Cardiac fibroblast (primary cell): Measurements from ENCODE around the gene MFAP5.

ENCODE experiments used
- DNase-seq, 2 donors: peaks; one replicate each; pipeline versions ENCODE4 v3.0.0 to v3.0.0-alpha.2; 2010; ENCODE audit warnings: low read depth in 2 of 2
- H3K4me3 ChIP-seq, 2 donors: replicated peaks in 1 of 2; 1 replicate in 1 of 2; 2 replicates in 1 of 2; pipeline ENCODE4 v1.5.1; 2011; ENCODE audit warnings: low read depth in 2 of 2, low read length in 2 of 2, mild to moderate bottlenecking in 2 of 2, moderate library complexity in 1 of 2
- TF ChIP-seq, protein P1 (sequence below): IDR thresholded peaks from one replicate; pipeline ENCODE4 v1.5.1; 2011; ENCODE audit warnings: low read depth, mild to moderate bottlenecking, low read length, inconsistent platforms

Gene MFAP5

DNA sequence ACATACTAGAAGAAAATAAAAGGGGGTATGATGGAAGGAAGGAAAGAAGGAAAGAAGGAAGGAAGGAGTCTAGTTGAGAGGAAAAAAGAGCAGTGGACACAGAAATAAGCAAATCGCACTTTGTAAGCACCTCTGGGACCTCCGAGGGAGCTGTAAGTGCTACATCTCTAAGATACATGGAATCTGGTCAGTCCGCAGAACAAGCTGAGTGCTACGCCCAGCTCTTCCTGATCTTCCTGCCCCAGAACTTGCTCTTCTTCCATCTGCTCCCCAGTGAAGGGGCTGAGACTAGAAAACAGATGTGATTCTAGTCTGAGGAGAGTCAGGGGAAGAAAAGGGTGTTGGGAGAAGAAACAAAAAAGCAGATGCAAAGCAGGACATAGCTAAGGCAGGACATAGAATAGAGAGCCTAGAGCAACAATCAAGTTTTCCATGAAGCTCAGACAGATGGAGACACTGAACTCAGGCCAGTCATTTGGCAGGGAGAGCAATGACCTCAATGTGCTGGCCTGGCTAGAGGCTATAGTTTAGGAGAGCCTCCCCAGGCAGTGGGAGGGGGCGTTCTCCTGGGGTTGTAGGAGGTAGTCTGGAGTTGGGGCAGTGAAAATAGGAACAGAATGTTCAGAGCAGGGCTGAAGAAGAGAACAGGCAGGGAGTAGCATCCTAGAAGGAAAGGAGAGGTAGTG is 1.7 kb upstream of the MFAP5 start:
- peak in 1 of 2 donors; percentile 26 for DNase-seq
- no peak overlapping the region for H3K4me3 ChIP-seq
- TF ChIP-seq, protein P1, sequence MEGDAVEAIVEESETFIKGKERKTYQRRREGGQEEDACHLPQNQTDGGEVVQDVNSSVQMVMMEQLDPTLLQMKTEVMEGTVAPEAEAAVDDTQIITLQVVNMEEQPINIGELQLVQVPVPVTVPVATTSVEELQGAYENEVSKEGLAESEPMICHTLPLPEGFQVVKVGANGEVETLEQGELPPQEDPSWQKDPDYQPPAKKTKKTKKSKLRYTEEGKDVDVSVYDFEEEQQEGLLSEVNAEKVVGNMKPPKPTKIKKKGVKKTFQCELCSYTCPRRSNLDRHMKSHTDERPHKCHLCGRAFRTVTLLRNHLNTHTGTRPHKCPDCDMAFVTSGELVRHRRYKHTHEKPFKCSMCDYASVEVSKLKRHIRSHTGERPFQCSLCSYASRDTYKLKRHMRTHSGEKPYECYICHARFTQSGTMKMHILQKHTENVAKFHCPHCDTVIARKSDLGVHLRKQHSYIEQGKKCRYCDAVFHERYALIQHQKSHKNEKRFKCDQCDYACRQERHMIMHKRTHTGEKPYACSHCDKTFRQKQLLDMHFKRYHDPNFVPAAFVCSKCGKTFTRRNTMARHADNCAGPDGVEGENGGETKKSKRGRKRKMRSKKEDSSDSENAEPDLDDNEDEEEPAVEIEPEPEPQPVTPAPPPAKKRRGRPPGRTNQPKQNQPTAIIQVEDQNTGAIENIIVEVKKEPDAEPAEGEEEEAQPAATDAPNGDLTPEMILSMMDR, result no peak

DNA sequence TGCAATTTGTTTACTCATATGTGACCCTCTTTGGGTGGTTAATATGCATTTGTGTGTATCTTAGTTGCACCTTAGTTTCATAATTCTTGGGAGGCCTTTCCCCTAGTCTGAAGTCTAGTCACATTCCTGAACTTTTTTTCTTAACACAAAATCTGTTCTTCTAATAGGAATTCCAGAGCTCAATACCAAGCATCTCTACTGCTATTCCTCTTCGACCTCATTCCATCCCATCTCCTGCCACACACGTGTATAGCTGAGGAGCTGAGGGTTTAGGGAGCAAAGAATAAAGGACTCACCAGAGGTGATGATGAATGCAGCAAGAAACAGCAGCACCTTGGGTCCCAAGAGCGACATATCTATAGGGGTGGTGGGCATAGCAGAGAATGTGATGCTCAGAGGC is 875 bp downstream of the MFAP5 start:
- no peak for DNase-seq
- H3K4me3 ChIP-seq, result peak overlapping the region in 1 of 2 donors; percentile 50
- TF ChIP-seq, protein P1, result no peak

DNA sequence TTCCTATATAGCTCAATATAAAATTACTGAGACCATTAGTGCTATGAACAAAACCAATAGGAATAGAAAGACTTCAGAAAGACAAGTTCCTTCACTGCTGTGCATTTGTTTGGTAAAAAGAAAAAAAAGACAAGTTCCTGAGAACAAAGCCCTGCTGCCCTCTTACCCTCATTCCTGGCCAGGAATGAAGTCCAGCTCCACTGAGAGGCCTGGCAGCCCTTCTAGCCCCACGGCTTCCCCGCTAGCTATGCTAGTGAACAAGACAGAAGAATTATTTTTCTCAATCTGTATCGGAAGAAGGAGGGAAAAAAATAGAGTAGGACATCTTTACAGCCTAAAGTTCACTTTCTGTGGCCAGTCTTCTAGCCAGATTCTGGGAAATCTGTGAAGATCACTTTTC is 1.6 kb downstream of the MFAP5 start:
- peak overlapping the region in 1 of 2 donors; percentile 5 for H3K4me3 ChIP-seq
- DNase-seq, result peak in 1 of 2 donors; percentile 33
- TF ChIP-seq, protein P1, result no peak

DNA sequence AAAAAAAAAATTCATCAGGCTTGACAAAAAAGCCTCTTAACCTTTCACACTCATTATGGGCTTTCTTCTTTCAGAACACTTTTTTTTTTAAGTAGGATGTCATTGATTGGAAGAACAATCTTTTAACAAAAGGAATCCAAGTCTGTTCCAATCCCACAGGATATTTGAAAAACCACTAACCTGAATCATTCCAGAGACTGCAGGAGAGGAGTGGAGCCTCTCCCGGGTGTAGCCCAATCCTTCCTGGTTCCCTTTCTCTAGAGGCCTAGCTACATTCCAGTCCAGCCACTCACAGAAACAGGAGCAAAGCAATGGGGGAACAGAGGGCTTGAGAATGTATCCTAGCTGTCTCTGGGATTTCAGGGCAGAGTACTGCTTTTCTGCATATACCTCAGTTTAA is 4.3 kb downstream of the MFAP5 start:
- no peak overlapping the region for H3K4me3 ChIP-seq
- TF ChIP-seq, protein P1, result no peak
- DNase-seq, result peak; percentile 63 to 71

DNA sequence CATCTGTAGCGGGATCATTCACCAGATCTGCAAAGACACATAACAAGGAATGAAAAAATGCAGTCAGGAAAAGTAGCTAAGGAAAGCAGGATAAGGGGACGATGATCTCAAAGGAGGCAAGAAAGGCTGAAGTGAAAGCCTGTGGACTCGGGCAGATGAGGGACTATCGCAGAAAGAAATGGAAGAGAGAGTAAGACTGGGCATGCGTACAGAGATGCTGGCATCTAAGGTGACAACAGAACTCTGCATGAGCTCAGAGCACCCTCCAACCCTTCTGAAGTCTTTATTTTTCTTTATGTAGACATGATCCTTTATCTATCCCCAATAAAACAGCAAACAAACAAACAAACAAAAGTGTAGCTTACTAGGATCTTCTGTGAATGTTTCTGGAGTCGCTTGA is 7.2 kb downstream of the MFAP5 start:
- no peak overlapping the region for H3K4me3 ChIP-seq
- TF ChIP-seq, protein P1, result no peak
- no peak for DNase-seq

DNA sequence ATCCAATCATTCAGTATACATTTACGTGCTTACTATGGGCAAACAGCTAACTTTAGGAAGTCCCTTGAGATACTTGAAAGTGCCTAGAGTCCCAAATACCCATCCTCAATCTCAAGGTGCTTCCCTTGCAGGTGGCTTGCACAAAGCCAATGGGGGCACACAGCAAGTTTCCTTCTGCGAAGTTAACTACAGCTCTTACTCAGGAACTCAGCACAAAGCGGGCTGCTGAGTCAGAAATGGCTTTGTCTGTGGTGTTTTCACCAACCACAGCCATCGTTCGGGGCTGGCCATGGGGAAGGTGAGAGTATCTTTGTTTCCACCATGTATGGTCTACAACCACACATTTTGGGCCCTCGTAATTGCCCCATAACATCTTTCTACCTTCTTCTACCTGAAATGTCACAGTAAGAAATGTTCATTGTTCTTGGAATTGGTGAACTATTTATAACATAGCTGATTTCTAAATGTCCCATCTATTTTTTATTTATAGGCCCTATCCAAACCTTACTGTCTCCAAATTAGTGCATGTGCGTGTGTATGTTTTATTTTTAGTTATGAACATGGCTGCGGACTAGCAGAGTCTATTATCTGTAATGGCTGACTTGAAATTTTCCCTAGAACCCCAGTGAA is 13.9 kb downstream of the MFAP5 start:
- no peak for DNase-seq
- TF ChIP-seq, protein P1, result no peak

More for the DNA sequence above, 13.9 kb downstream of the MFAP5 start:
- no peak overlapping the region for H3K4me3 ChIP-seq
